Cortex of kidney (tissue), 1 donor: ENCODE results near the gene BICD2.
A peak's percentile ranks its signal among the peaks of the same experiment; 100 is the strongest.
"Not testable (repeated sequence)": the region's sequence is repeated elsewhere in the genome, so short reads cannot be mapped to it uniquely, and the experiment has no call there.

Source experiments
- DNase-seq: peaks from one replicate; lab custom pipeline; 2025; lab: John Stamatoyannopoulos, UW

The BICD2 gene

DNA sequence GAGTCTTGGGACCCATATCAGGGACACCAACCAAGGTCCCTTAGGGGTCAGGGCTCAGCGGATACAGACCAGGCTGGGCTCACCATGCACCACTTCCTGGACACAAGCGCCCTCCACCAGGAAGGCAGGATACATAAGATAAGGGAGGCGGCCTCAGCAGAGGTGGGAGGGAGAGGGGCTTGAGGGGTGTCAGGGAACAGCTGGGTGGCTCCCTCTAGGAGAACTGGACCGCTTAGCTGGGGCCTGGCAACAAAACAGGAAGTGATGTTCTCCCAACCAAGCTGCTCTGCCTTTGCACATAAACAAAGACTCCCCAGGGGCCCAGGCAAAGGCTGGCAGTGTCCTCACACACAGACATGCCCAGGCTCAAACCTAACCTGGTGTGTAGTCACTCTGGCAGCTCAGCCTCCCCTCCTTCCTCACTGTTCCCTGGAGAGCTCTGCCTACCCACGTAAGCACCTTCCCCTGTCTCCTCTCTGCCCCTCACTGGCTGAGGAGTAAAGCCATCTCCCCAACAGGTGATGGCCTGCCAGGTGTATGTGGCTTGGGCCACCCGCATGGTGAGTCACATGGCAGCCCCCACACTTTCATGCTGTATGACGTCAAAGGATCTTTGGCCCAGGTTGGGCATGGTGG is 5.8 kb upstream of the BICD2 start:
- DNase-seq, result no peak

DNA sequence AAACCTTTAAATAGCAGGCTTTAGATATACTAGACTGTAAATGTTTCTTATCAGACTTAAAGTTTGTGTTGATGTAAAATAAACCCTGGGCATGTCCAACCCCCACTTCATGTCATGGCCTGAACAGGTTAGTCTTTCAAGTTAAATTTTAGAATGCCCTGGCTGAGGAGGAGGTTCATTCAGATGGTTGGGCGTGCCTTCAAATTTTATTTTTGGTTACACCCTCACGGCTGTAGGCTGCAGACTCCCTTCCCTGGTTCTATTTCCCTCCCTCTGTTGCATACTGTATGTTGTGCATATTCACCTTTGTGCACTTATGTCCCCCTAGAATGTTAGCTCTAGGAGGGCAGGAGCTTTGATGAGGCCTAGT is 5.3 kb upstream of the BICD2 start:
- no peak for DNase-seq

DNA sequence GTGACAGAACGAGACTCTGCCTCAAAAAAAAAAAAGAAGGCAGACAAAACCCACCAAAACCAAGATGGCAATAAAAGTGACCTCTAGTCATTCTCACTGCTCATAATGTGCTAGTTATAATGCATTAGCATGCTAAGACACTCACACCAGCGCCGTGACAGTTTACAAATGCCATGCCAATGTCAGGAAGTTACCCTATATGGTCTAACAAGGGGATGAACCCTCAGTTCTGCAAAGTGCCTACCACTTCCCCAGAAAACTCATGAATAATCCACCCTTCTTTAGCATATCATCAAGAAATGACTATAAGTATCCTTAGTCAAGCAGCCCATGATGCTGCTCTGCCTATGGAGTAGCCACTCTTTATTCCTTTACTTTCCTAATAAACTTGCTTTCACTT is 4.7 kb upstream of the BICD2 start:
- no peak for DNase-seq

DNA sequence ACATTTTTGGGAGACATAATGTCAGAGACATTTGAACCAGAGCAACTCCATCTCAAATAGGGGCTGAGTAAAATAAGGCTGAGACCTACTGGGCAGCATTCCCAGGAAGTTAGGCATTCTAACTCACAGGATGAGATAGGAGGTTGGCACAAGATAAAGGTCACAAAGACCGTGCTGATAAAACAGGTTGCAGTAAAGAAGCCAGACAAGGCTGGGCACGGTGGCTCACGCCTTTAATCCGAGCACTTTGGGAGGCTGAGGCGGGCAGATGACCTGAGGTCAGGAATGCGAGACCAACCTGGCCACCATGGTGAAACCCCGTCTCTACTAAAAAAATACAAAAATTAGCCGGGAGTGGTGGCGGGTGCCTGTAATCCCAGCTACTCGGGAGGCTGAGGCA is 4.2 kb upstream of the BICD2 start:
- DNase-seq, result not testable (repeated sequence)

DNA sequence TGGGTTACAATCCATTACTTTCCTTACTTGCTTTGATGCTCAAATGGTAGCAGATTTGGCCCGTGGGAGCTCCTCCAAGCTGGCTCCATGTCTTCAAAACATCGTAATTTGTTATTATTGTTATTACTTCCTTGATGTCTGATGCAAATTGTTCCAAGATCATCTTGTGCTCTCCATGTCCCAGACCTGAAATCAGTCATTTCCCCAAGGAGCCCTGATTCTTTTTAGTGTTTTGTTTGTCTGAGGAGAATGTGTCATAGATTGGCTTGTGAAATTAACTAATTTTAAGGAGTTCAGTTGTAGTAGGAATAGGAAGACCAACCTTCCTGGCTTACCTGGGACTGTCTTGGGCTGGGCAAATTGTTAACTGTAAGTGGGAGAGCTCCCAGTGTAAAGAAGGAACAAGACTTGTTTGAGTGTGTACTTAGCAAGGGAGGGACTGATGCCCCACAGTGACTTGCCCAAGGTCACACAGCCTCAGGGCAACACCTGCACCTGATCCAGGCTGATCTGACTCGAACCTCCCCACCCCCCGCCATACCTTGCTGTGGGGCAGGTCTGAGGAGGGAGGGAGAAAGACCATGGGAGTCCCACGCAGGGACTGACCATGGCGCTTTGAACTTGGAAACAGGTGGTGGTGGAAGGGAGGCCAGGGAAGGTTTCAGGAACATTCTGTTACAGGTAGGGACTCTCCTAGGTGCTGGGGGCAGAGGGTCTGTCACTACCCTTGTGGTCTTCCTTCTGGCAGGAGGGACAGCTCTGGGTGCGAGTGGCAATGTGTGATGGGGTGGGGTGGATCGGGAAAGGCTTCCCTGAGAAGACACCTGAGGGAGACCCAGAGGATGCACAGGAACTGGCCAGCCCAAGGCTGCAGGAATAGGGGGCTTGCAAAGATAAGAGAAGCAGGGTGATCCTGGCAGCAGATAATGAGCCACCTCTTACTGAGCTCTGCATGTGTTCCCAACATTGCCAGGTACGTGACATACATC is 2.7 kb upstream of the BICD2 start:
- DNase-seq, result no peak

GRCh38 chr9:92764988-92765936 is 629 bp upstream of the BICD2 start:
- peak; percentile 95 for DNase-seq

DNA sequence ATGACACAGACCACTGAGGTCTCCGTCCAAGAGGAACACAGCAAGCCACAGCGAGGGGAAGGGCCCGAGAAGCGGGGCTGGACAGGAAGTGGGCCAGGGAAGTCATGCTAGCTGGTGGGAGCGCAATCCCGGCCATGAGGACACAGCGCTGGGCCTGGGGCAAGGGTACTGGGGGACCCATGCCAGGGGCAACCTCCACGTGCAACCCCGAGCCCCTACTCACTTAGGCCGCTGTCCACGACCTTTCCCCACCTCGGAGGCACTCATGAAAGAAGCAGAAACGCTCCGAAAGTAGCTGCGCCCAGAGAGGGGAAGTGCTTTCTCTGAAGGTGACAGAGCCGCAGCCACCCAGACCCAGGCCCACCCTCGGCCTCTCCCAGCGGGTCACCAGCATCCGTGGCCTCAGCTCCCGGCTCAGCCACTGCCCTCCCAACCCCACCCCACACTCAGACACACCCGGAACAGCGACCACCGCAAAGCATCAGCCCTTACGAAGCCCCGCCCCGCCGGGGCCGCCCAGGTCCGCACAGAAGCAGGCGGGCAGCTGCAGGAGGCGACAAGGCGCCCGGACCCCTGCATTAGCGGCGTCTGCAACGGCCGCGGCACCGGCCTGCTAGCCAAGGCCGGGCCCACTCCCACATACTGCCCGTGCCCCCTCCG is 782 bp downstream of the BICD2 start:
- DNase-seq, result no peak

- DNase-seq, result no peak
Measured at GRCh38 chr9:92762781-92763708, 1.6 kb downstream of the BICD2 start.

GRCh38 chr9:92762196-92762595 is 2.4 kb downstream of the BICD2 start:
- no peak for DNase-seq

- no peak for DNase-seq
Measured at GRCh38 chr9:92761686-92762085, 2.9 kb downstream of the BICD2 start.

DNA sequence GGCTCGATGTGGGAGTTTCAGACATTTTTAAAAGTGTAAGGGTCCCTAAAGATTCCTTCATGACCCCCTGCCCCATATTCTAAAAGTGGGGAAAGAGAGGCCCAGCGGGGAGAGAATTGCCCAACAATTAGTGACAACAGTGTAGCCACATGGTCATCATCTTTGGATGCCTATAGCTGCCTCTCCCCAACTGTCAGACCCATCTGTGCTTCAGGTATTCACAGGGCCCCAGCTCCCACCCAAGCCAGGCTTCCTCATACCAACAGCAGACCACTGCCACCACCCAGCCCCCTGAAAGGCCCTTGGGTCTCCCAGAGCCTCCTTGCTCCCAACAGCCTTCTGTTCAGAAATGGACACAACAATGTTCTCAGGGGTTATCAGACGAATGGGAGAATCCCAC is 4.1 kb downstream of the BICD2 start:
- no peak for DNase-seq

GRCh38 chr9:92760070-92760469 is 4.6 kb downstream of the BICD2 start:
- DNase-seq, result no peak

DNA sequence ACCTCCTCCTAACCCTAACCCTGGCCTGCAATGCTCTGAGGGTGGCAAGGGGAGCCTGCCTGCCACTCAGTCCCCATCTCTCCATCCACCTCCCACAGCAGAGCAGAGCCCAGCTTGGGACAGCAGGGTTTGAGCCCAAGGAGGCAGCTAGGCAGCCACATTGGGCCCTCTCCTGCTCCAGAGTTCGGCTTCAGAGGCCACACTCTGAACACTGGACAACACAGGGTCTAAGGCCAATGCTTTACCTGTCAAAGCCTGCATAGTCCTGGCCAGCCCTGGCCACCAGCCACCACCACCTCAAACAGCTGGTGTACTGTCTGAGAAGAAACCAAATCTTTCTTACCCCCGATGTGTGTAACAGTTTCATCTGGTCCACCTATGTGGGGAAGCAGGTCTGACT is 5.2 kb downstream of the BICD2 start:
- DNase-seq, result no peak

DNA sequence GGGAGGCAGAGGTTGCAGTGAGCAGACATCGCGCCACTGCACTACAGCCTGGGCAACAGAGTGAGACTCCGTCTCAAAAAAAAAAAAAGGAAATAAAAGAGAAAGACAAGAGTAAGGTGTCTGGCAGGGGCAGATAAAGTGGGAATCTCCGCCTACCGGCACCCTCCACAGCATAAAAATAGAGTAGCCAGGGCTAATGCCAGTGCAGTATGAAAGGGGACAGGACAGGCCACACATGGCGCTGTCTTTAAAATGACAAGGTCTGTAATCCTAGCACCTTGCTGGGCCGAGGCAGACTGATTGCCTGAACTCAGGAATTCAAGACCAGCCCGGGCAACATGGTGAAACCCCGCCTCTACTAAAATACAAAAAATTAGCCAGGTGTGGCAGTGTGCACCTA is 7.8 kb downstream of the BICD2 start:
- no peak for DNase-seq

DNA sequence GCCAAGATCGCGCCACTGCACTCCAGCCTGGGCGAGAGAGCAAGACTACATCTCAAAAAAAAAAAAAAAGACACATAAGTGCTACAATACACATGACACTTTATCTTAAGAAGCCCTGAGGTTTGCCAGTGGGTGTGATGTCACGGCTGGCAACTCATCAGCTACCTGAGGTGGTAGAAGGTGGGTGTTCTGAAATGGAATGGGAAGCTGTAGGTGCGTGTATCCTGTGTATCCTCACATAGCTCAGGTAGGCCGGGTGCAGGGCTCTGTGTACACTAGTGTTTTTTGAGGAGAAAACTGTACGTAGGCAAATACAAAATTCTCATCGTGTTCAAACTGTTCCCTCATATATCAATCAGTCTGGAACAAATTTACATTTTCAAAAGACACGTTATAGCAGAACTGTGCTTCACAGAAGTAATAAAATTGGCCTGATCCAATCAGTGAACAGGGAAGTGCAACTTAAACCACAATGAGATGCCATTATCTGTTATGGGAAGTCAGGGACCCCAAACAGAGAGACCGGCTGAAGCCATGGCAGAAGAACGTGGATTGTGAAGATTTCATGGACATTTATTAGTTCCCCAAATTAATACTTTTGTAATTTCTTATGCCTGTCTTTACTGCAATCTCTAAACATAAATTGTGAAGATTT is 10.4 kb downstream of the BICD2 start:
- DNase-seq, result no peak

DNA sequence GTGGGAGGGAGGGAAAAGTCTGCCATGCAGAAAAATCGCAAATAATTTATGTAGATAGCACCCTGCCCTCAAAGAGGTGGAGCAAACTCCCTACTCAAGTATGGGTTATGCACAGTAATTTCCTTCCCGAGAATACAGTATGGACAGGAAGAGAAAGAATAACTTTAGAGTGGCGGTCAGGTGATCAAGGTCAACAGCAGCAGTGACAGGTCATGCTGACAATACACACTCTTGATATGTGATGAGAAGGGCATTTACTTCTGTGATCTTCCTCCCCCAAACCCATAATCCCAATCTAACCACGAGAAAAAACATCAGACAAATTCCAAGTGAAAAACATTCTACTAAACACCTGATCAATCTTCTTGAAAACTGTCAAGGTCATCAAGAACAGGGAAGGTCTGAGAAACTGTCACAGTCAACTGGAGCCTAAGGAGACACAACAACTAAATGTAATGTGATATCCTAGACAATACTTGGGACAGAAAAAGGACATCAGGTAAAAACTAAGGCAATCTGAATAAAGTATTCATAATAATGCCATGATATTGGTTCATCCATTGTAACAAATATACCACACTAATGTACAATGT is 11.7 kb downstream of the BICD2 start:
- no peak for DNase-seq

GRCh38 chr9:92749934-92750315 is 14.7 kb downstream of the BICD2 start:
- no peak for DNase-seq

DNA sequence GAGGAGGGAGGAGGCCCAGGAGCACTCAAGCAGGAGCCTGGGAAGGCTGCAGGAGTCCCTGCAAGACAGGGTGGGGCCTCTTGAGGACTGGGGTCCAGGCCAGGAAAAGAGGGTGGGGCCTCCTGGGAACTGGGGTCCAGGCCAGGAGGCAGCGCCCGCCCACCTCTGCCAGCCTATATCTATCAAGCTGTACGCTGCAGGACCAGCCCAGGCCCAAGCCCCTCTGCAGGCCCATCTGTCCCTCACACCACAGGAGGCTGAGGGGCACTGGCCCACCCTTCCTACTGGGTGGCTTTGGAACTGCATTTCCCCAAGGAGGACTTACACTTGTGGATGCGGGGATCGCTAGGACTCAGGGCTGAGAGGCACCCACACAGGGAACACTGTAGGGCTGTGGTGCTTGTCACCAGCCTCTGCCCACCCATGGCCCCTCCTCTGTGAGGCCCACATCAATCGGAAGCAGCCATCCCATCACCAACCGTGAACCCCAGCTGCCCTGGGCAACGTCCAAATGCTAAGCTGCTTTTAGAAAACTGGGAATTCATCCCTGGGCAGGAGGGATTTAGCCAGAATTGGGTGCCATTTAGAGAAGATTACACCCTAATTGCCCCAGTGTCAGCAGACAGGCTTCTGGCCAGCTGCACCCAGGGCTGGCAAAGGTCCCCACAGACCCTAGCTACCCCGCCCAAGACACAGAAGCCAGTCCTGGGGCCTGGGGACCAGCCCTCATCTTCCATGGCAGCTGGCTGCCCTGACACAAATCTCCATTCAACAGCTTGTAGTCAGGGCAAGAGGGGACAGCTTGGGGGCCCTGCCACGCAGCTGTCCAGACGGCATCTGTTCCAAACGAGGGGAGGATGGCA is 15.3 kb downstream of the BICD2 start:
- DNase-seq, result no peak

DNA sequence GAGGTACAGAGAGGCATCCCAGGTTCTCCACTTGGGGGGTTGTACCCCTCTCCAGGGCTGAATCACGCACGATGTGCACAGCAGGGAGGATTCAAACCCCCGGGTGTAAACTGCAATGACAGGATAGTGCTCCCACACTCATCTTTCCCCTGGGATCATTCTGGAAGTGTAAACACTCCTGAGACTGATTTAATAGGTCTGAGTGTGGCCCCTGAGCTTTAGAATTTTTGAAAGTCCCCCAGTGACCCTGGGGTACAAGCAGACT is 16.5 kb downstream of the BICD2 start:
- DNase-seq, result no peak
